Skeletal muscle tissue (tissue), 4 donors: ENCODE results near the gene CALCOCO1. TPM values are rescaled to one million over a fixed set of nuclear protein-coding genes. Genes with fewer than 3 reads are reported as not detected.
"Not testable (repeated sequence)": the region's sequence is repeated elsewhere in the genome, so short reads cannot be mapped to it uniquely, and the experiment has no call there.

Experiments used
- H3K27ac ChIP-seq: one replicate; pipeline ENCODE4 v1.7.0; 2013; ENCODE audit warnings: mild to moderate bottlenecking, low read depth, low read length, inconsistent platforms
- H3K27me3 ChIP-seq, 3 donors: one replicate each; pipeline ENCODE4 v1.7.0; 2013; ENCODE audit warnings: low read length in 3 of 3; ENCODE audit not compliant: control insufficient read depth in 3 of 3, insufficient read depth in 3 of 3
- H3K36me3 ChIP-seq, 3 donors: one replicate each; pipeline ENCODE4 v1.7.0; 2013; ENCODE audit warnings: low read length in 3 of 3; ENCODE audit not compliant: control insufficient read depth in 3 of 3, insufficient read depth in 3 of 3
- H3K4me1 ChIP-seq, 3 donors: one replicate each; pipeline ENCODE4 v1.7.0; 2013; ENCODE audit warnings: low read length in 3 of 3, mild to moderate bottlenecking in 3 of 3; ENCODE audit not compliant: control insufficient read depth in 3 of 3, insufficient read depth in 3 of 3
- H3K4me3 ChIP-seq, 3 donors: one replicate each; pipeline ENCODE4 v1.7.0; 2013; ENCODE audit warnings: low read length in 3 of 3
- H3K9ac ChIP-seq, 3 donors: one replicate each; pipeline ENCODE4 v1.7.0; 2013; ENCODE audit warnings: low read length in 3 of 3, mild to moderate bottlenecking in 3 of 3, moderate library complexity in 2 of 3, low read depth in 1 of 3
- H3K9me3 ChIP-seq, 3 donors: one replicate each; pipeline ENCODE4 v1.7.0; 2013; ENCODE audit warnings: low read length in 3 of 3; ENCODE audit not compliant: control insufficient read depth in 3 of 3
- total RNA-seq: library from RNA; depleted of rRNA; stranded (reverse); fragments of >200 nt; gene quantifications from one replicate; pipeline ENCODE4 v1.2.3, GENCODE V29; 2014
- donor health status: Osteomylitis.

The CALCOCO1 gene
- total RNA-seq, 1 donor from 2014 or later = 49.1 TPM

DNA sequence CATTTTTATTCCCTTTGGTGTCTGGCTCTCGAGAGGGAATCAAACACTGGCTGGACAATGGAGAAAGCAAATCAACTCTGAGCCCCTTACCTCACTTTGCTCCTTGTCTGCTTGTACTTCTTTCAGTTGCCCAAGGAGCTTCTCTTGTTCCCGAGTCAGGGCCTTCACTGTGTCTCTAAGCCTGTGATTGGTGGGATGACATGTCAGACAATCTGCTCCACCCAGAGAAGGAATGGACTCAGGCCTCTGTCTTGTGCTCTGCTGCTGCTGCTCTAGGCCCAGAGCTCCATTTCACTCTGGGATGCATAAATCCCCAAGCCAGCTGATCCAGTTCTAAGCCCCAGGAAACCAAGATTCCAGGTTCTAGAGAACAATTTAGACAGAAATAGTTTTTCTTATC, 7.6 kb downstream of the CALCOCO1 start:
- H3K27ac ChIP-seq = no peak overlapping the region
- H3K9ac ChIP-seq = no peak overlapping the region
- H3K9me3 ChIP-seq = no peaks in the 10 kb centered on the region
- no peaks in the 10 kb centered on the region for H3K27me3 ChIP-seq
- no peak overlapping the region for H3K4me3 ChIP-seq
- H3K36me3 ChIP-seq = peaks cover 67 to 85% (median 84%) of the 10 kb centered on the region in 3 donors
- H3K4me1 ChIP-seq = peaks cover 0 to 2% (median 0%) of the 10 kb centered on the region in 3 donors

DNA sequence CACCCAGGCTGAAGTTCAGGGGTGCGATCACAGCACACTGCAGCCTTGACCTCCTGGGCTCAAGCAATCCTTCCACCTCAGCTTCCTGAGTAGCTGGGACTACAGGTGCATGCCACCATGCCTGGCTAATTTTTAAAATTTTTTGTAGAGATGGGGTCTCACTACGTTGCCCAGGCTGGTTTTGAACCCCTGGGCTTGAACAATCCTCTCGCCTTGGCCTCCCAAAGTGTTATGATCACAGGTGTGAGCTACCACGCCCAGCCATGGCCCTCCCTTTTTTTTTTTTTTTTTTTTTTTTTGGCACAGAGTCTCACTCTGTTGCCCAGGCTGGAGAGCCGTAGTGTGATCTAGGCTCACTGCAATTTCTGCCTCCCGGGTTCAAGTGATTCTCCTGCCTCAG, 8.7 kb downstream of the CALCOCO1 start:
- H3K27me3 ChIP-seq, H3K9me3 ChIP-seq, H3K27ac ChIP-seq, H3K4me3 ChIP-seq, H3K9ac ChIP-seq, H3K4me1 ChIP-seq: not testable (repeated sequence)
- peaks cover 68 to 85% (median 84%) of the 10 kb centered on the region in 3 donors for H3K36me3 ChIP-seq

DNA sequence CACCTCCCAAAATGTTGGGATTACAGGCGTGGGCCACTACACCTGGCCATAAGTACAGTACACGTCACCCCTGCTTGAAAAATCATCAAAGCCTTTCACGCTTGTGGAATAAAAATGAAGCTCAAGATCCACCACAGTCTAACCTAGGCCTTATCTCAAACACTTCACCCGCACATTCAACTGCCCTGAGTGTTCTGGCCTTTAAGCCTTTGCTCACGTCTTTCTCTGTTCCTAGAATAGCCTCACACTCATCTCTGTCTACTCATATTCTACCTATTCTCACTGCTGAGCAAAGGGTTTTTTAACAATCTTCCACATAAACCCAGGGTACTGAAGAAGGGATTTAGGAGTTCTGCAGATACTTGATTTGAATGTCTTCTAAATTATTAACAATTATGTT, 9.9 kb downstream of the CALCOCO1 start:
- Histone ChIP-seq H3K9me3 (no peaks in the 10 kb centered on the region), H3K4me3 (no peak overlapping the region), H3K9ac (no peak overlapping the region), H3K27ac (no peak overlapping the region), H3K4me1 (no peaks in the 10 kb centered on the region), H3K27me3 (no peaks in the 10 kb centered on the region), H3K36me3 (peaks cover 70 to 85% (median 85%) of the 10 kb centered on the region in 3 donors)

DNA sequence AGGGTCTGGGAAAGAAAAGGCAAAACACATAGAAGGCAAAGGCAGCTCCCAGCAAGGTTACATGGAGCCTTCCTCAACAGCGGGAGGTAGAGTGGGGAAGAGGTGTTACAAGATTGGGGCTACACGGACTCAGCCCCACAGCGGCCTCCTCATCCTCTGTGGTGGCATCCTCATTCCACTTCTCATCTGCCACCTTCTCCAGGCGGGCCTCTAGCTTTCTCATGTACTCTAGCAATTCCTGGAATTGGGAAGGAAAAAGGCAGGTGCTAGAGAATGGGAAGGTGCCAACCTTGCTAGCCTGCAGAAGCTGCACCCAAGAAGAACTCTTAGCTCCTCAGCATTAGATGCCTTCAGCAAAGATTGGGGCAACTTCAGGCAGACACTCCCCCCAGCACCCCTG, 13.2 kb downstream of the CALCOCO1 start:
- H3K27ac ChIP-seq = no peak overlapping the region
- H3K36me3 ChIP-seq = peaks cover 52 to 63% (median 62%) of the 10 kb centered on the region in 3 donors
- no peak overlapping the region for H3K9ac ChIP-seq
- H3K4me3 ChIP-seq = no peak overlapping the region
- H3K9me3 ChIP-seq = no peaks in the 10 kb centered on the region
- no peaks in the 10 kb centered on the region for H3K4me1 ChIP-seq
- H3K27me3 ChIP-seq = peaks cover 0 to 4% (median 0%) of the 10 kb centered on the region in 3 donors

DNA sequence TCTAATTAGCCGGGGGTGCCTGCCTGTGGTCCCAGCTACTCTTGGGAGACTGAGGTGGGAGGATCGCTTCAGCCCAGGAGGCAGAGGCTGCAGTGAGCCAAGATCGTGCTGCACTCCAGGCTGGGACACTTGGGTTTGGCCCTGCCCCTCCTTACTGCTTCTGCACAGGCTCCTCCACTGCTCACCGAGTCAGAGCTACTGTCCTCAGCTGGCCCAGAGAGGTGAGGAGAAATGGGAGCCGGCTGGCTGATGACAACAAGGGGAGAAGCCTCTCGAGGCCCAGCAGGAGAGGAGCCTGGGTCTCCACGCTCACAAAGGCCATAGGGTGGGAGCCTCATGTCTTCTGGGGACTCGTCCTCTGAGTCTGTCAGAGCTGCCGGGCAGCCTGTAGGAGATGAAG, 13.7 kb downstream of the CALCOCO1 start:
- Histone ChIP-seq H3K27ac (no peak overlapping the region), H3K27me3 (peaks cover 0 to 5% (median 4%) of the 10 kb centered on the region in 3 donors), H3K4me3 (no peak overlapping the region), H3K4me1 (no peaks in the 10 kb centered on the region), H3K9ac (no peak overlapping the region), H3K9me3 (no peaks in the 10 kb centered on the region), H3K36me3 (peaks cover 52 to 62% (median 62%) of the 10 kb centered on the region in 3 donors)

DNA sequence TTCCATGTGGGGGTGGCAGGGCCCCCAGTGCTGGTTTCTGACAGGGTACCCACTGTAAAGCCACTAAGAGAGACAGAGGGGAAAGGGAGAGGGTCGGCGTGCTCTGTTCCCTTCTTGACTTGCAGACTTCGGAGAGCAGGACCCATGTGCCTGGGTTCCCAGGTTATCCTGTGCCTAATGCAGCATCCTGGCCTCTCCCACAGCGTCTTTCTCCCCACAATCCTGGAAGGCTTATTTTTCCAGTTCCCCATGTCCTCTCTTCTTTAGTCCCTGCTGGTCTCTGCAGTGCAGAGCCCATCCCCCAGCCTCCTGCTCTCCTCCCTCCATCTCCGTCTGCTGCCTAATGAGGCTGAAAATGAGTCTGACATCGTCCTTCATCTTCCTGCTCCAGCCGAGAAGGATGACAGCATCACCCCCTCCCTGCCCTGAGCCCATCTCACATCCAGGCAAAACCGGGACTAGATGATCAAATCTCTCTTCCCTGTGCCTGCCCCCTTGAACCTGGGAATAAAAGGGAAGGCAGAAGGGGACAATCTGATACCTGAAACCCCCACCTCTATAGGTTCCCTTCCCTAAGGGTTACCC, 15.1 kb downstream of the CALCOCO1 start:
- Histone ChIP-seq H3K27me3 (peaks cover 5 to 11% (median 9%) of the 10 kb centered on the region in 3 donors), H3K27ac (no peak overlapping the region), H3K36me3 (peaks cover 50 to 59% (median 57%) of the 10 kb centered on the region in 3 donors), H3K4me3 (no peak overlapping the region), H3K9me3 (no peaks in the 10 kb centered on the region), H3K4me1 (no peaks in the 10 kb centered on the region), H3K9ac (no peak overlapping the region)

DNA sequence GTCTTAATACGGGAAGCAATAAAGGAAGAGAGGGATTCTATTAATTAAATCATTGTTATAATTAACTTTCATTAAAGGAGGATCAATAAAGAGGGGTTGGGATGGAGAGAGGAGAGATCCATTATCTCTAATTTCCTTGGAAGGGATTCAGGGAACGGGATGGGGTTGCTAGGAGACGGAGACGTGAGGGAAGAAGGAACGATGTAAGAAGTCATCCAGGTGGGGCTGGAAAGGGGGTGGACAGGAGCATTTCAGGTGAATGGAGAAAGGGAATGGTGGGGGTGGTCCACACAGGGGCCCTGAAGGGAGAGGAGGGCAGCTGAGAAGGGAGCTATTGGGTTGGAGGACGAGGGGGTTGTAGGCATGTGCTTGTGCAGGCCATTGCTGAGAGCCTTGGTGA, 17.2 kb downstream of the CALCOCO1 start:
- Histone ChIP-seq H3K27me3 (peaks cover 10 to 20% (median 15%) of the 10 kb centered on the region in 3 donors), H3K4me3 (no peak overlapping the region), H3K4me1 (no peaks in the 10 kb centered on the region), H3K9ac (no peak overlapping the region), H3K9me3 (no peaks in the 10 kb centered on the region), H3K36me3 (peaks cover 36 to 38% (median 36%) of the 10 kb centered on the region in 3 donors), H3K27ac (no peak overlapping the region)

DNA sequence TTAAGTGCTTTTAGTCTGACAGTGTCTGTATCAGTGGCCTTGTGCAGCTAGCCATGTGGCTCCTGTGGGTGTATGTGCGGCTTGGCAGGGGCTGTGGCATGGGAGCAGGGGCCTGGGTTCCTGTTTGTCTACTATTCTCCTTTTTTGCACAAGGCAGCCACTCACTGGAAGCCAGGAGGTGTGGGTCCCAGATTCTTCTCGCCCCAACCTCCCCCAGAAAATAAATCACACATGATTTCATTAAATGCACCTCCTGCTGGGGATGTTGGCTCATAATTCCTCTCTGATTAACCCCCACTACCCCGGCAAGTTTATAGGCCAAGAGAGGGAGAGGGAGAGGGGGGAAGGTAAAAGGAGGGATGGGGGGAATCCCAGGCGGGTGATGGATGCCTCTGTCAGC, 17.6 kb downstream of the CALCOCO1 start:
- H3K4me3 ChIP-seq = no peak overlapping the region
- no peak overlapping the region for H3K9ac ChIP-seq
- H3K4me1 ChIP-seq = no peaks in the 10 kb centered on the region
- peaks cover 12 to 20% (median 16%) of the 10 kb centered on the region in 3 donors for H3K27me3 ChIP-seq
- no peak overlapping the region for H3K27ac ChIP-seq
- H3K36me3 ChIP-seq = peaks cover 32 to 34% (median 32%) of the 10 kb centered on the region in 3 donors
- no peaks in the 10 kb centered on the region for H3K9me3 ChIP-seq

DNA sequence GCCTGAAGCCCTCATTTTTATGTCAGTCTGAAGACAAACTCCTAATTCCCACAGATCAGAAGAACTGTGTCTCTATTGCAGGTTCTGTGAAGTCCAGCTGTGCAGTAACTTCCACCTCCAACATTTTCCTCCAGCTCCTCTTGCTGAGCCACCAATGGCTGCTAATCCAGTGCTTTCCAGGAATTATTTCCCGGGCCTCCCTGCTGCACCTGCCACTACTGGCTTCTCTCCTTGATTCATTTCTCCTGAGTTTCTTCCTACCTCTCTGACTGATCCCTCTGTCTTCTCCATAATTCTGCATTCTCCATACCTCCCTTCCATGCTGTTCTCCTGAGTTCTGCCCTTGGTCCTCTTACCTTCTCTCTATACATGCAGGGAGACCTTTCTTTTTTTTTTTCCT, 21.2 kb downstream of the CALCOCO1 start:
- Histone ChIP-seq H3K4me3 (no peak overlapping the region), H3K9ac (no peak overlapping the region), H3K27ac (no peak overlapping the region), H3K9me3 (no peaks in the 10 kb centered on the region), H3K4me1 (peaks cover 0 to 4% (median 3%) of the 10 kb centered on the region in 3 donors), H3K36me3 (no peaks in the 10 kb centered on the region), H3K27me3 (peaks cover 21 to 31% (median 30%) of the 10 kb centered on the region in 3 donors)

DNA sequence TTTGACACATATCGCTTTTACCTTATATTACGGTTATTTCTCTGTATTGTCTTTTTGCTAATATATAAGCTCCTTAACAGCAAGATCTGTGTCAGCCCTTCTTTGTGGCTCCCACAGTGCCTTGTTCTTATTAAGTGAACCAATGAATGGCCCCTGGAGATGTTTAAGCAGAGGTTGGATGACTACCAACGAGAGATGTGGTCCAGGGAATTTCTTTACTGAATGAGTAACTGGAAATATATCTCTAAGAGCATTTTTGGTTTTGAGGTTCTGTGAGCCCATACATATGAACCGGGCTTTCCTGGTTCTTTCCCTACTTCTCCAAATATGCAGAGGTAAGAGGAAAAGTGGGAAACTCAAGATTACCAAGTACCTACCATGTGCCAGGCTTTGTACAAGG, 23.5 kb downstream of the CALCOCO1 start:
- H3K9ac ChIP-seq = no peak overlapping the region
- peaks cover 28 to 40% (median 39%) of the 10 kb centered on the region in 3 donors for H3K27me3 ChIP-seq
- peaks cover 0 to 4% (median 3%) of the 10 kb centered on the region in 3 donors for H3K4me1 ChIP-seq
- H3K4me3 ChIP-seq = no peak overlapping the region
- no peaks in the 10 kb centered on the region for H3K9me3 ChIP-seq
- H3K36me3 ChIP-seq = no peaks in the 10 kb centered on the region
- H3K27ac ChIP-seq = no peak overlapping the region
